Measurements from ENCODE around the gene ETDC. TPM values are rescaled to one million over a fixed set of nuclear protein-coding genes. Genes with fewer than 3 reads are reported as not detected.

ETDC gene
- total RNA-seq, 1 experiment from 2014 or later, result not detected

Other genes starting within 250 kb of the ETDC start
- gene SMIM10L2B, start 210.8 kb upstream of the ETDC start, total RNA-seq (2014; rRNA removed; shearing (Covaris generic)), result 0.26 TPM in 1 of 2 replicates, not detected in the other
- not detected in 2 replicates for gene ETDB, start 189.0 kb upstream of the ETDC start, total RNA-seq (2014; rRNA removed; shearing (Covaris generic))
- gene CT55, start 138.1 kb upstream of the ETDC start, total RNA-seq (2014; rRNA removed; shearing (Covaris generic)), result not detected in 2 replicates
- not detected in 2 replicates for gene ETDA, start 57.4 kb upstream of the ETDC start, total RNA-seq (2014; rRNA removed; shearing (Covaris generic))
- gene ZNF75D, start 34.6 kb downstream of the ETDC start, total RNA-seq (2014; rRNA removed; shearing (Covaris generic)), result 6.3 and 7.9 TPM in 2 replicates
- 6.3 and 7.9 TPM in 2 replicates for gene ZNF449, start 35.3 kb downstream of the ETDC start, total RNA-seq (2014; rRNA removed; shearing (Covaris generic))
- gene SMIM10L2A, start 112.5 kb downstream of the ETDC start, total RNA-seq (2014; rRNA removed; shearing (Covaris generic)), result not detected in 2 replicates
- gene INTS6L, start 211.2 kb downstream of the ETDC start, total RNA-seq (2014; rRNA removed; shearing (Covaris generic)), result 3.9 and 4.0 TPM in 2 replicates

Data from SJSA1 (cell line).